ENCODE measurements around the gene BMX.

GRCh38 chrX:15451913-15452312 is 48.7 kb upstream of the BMX start:
- TF ChIP-seq, protein P1, sequence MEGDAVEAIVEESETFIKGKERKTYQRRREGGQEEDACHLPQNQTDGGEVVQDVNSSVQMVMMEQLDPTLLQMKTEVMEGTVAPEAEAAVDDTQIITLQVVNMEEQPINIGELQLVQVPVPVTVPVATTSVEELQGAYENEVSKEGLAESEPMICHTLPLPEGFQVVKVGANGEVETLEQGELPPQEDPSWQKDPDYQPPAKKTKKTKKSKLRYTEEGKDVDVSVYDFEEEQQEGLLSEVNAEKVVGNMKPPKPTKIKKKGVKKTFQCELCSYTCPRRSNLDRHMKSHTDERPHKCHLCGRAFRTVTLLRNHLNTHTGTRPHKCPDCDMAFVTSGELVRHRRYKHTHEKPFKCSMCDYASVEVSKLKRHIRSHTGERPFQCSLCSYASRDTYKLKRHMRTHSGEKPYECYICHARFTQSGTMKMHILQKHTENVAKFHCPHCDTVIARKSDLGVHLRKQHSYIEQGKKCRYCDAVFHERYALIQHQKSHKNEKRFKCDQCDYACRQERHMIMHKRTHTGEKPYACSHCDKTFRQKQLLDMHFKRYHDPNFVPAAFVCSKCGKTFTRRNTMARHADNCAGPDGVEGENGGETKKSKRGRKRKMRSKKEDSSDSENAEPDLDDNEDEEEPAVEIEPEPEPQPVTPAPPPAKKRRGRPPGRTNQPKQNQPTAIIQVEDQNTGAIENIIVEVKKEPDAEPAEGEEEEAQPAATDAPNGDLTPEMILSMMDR (conservative IDR thresholded peaks at IDR 0.05; ENCODE audit: low read depth, low read length), result no peak
- TF ChIP-seq EZH2phosphoT487 (IDR thresholded peaks at IDR 0.05; ENCODE audit: borderline replicate concordance, low read length), result no peak
- no peak for TF ChIP-seq EZH2 (IDR thresholded peaks at IDR 0.05; ENCODE audit: low read length, unreplicated experiment)

Data from PC-3 (cell line).